ENCODE data around the gene GID8.

The GID8 gene

GRCh38 chr20:62980970-62981369, 43.0 kb downstream of the GID8 start:
- DNase-seq (ENCODE audit: extremely low read depth, insufficient read length), result no peak
- no peak overlapping the region for H3K4me3 ChIP-seq (replicated peaks; ENCODE audit: low read depth, low read length)
- H3K27me3 ChIP-seq (replicated peaks; ENCODE audit: control insufficient read depth, insufficient read depth, low read length), result peaks cover 2% of the 10 kb centered on the region
- no peaks in the 10 kb centered on the region for H3K36me3 ChIP-seq (ENCODE audit: control insufficient read depth, insufficient read depth, low read length)
- no peak for TF ChIP-seq CTCF (IDR thresholded peaks at IDR 0.05; ENCODE audit: insufficient read depth, low read length, poor library complexity, severe bottlenecking)

DNA sequence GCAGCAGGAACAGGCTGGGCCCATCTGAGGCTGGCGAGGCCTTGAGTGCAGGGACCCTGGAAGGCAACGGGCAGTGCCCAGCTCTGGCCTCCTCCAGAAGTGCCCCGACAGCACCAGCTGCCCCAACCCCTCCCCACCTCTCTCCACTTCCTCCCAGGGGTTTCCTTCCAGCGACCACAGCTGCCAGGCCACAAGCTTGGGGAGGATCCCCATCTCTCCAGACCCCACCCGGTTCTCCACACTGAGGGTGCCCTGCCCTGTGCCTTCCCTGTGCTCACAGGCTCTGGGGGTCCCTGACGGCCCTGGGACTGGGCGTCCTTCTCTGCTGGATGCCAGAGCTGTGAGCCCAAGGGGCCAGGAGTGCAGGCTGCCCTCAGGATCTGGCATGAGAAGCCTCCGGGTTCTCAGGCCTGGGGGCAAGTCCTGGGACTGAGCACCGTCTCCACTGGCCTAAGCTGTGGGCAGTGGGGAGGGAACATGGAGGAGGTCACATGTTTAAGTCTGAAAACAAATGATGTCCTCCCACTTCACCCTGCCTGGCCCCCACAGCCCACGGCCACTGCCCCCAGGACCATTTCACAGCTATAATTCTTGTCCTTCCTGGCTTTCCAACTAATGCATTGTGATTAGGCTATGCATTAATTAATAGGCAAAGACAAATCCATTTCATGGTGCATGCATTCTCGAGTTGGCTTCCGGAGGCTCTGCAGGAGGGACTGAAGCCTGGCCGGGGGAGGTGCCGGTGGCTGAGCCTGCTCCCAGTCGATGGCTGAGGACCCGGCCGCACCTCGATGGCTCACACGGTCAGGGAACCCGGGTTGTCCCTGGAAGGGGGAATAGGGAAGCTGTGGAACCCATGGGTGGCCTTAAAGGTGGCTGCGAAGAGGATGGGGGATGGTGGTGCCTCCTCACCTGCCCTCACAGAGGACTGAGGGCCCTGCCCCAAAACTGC, 44.5 kb downstream of the GID8 start:
- peaks cover 2% of the 10 kb centered on the region for H3K27me3 ChIP-seq (replicated peaks; ENCODE audit: control insufficient read depth, insufficient read depth, low read length)
- no peak for TF ChIP-seq CTCF (IDR thresholded peaks at IDR 0.05; ENCODE audit: insufficient read depth, low read length, poor library complexity, severe bottlenecking)
- H3K4me3 ChIP-seq (replicated peaks; ENCODE audit: low read depth, low read length), result no peak overlapping the region
- H3K36me3 ChIP-seq (ENCODE audit: control insufficient read depth, insufficient read depth, low read length), result no peaks in the 10 kb centered on the region
- no peak for DNase-seq (ENCODE audit: extremely low read depth, insufficient read length)

DNA sequence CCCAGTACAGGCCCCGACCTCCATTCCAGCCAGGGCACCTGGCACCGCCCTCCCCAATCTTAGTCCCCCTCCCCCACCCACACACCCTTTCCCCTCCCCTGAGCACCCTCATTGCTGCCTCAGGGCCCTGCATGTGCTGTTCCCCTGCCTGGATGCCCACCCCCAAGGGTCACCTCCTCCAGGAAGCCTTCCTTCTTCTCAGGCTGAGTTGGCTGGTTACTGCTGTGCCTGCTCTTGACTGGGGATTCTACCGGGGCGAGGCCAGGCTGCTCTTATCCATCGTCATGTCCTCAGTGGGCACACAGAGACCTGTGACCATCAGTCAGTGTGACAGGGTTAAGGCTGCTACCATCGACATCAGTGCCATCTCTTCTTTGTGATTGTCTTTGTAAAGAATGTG, 45.3 kb downstream of the GID8 start:
- no peak for DNase-seq (ENCODE audit: extremely low read depth, insufficient read length)
- Histone ChIP-seq H3K4me3 (replicated peaks; ENCODE audit: low read depth, low read length) (no peak overlapping the region), H3K27me3 (replicated peaks; ENCODE audit: control insufficient read depth, insufficient read depth, low read length) (peaks cover 2% of the 10 kb centered on the region), H3K36me3 (ENCODE audit: control insufficient read depth, insufficient read depth, low read length) (no peaks in the 10 kb centered on the region)
- no peak for TF ChIP-seq CTCF (IDR thresholded peaks at IDR 0.05; ENCODE audit: insufficient read depth, low read length, poor library complexity, severe bottlenecking)

DNA sequence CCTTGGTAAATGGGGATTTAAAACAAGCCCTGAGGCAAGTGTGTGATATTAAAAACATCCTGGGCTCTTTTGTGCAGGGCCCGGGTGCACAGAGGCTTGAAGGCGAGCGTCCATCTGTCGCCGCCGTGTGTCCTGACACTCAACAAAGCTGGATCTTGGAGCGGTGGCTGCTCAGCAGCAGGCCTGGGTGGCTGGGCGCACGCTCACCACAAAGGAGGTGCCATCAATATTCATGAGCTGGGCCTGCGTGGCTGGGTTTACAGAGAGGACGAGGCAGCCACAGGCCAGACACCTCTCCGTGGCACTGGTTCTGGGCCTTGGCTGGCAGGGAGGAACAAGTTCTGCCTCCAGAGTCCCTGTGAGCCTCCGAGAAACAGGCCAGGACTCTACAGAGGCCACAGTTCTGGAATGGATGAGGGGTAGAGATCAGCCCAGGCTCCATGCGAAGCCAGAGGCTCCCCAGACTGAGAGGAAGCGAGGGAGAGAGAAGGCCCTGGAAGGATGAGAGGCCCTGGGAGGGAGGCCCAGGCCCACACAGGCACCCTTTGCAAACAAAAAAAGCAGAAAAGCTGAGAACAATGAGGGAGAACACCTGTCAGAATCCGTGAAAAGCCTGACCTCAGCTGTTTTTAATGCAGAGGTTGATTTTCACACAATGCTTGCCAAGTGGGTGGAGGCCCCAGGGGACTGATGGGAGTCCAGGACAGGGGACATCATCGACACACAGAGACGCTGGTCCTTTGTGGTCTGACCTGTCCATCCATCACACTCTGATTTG, 46.9 kb downstream of the GID8 start:
- no peak for TF ChIP-seq CTCF (IDR thresholded peaks at IDR 0.05; ENCODE audit: insufficient read depth, low read length, poor library complexity, severe bottlenecking)
- no peaks in the 10 kb centered on the region for H3K36me3 ChIP-seq (ENCODE audit: control insufficient read depth, insufficient read depth, low read length)
- H3K27me3 ChIP-seq (replicated peaks; ENCODE audit: control insufficient read depth, insufficient read depth, low read length), result no peaks in the 10 kb centered on the region; the same call in none of the 2 replicates

GRCh38 chr20:62985444-62985778, 47.5 kb downstream of the GID8 start:
- Histone ChIP-seq H3K36me3 (ENCODE audit: control insufficient read depth, insufficient read depth, low read length) (no peaks in the 10 kb centered on the region), H3K27me3 (replicated peaks; ENCODE audit: control insufficient read depth, insufficient read depth, low read length) (no peaks in the 10 kb centered on the region; the same call in none of the 2 replicates)
- no peak for DNase-seq (ENCODE audit: extremely low read depth, insufficient read length)

More for the DNA sequence above, 46.9 kb downstream of the GID8 start:
- DNase-seq (ENCODE audit: extremely low read depth, insufficient read length), result no peak
- no peak overlapping the region for H3K4me3 ChIP-seq (replicated peaks; ENCODE audit: low read depth, low read length)

More at GRCh38 chr20:62985444-62985778, 47.5 kb downstream of the GID8 start:
- no peak overlapping the region for H3K4me3 ChIP-seq (replicated peaks; ENCODE audit: low read depth, low read length)
- TF ChIP-seq CTCF (IDR thresholded peaks at IDR 0.05; ENCODE audit: insufficient read depth, low read length, poor library complexity, severe bottlenecking), result no peak
